Measurements from ENCODE around the gene INS. TPM values are rescaled to one million over a fixed set of nuclear protein-coding genes. Genes with fewer than 3 reads are reported as not detected.

INS gene
- total and polyA plus RNA-seq, 2 donors, result 0.30 TPM; not detected in 1

DNA sequence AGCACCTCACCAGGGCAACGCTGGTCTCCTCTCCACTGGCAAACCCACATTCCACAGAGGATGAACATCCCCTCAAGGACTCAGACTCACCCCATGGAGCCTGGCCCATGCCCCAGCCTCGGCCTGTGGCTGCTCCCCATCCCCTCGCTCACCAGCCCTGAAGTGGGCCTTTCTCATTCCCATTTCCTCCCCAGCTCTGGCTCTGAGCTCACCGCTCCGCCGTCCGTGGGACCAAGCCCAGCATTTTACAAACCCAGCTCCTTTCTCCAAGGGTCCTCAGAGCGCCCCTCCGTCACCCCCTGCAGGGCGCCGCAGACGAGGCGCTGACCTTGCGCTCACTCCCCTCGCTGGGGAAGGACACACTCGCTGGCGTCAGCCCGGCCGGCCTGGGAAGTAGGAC, 15.0 kb downstream of the INS start:
- no peaks in the 10 kb centered on the region for H3K4me1 ChIP-seq (ENCODE audit: insufficient read depth)
- 55% methylated on average over 19 of the region's 19 CpGs for WGBS
- no peak overlapping the region for H3K27ac ChIP-seq (ENCODE audit: low read depth)
- no peak for DNase-seq (ENCODE audit: extremely low spot score)
- no peak overlapping the region for H3K4me3 ChIP-seq (ENCODE audit: low read depth, low read length)
- no peaks in the 10 kb centered on the region for H3K36me3 ChIP-seq (ENCODE audit: insufficient read depth)

- DNase-seq (ENCODE audit: extremely low spot score), result no peak
Measured at GRCh38 chr11:2144544-2145248, 16.3 kb downstream of the INS start.

DNA sequence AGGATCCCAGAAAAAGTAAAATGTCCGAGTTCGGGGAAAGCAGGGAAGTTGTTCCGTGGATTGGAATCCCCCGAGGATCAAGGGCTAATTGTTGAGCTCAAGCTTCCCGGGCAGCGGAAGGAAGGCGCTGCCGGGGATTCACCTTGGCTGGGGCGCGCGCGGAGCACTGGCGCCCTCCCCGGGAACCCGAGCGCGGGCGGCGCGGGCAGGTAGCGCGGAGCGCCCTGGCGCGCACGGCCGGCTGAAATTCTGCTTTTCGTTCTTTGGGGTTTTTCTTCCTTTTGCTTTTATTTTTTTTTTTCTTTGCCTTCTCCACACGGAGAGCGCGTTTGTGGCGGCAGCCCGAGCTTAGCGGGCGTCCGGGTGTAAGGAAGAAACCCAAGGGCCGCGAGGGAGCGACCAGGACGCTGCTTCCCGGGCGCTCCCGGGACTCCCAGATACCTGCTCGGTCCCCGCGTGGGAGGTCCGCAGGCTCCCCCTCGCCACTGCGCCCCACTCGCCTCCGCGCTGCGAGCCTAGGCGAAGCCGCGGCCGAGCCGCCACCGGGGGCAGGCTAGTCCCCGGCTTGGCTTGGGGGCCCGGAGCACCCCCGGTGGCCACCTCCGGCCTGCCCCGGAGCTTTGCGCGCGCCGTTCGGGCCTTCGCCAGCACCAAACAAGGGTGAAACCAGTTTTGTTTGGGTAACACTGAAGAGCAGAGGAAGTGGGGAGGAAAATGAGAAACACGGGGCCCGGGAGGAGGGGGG, 17.0 kb downstream of the INS start:
- H3K4me3 ChIP-seq (ENCODE audit: low read depth, low read length), result no peak overlapping the region
- WGBS, result 5% methylated on average over 72 of the region's 72 CpGs
- H3K27ac ChIP-seq (ENCODE audit: low read depth), result no peak overlapping the region
- no peaks in the 10 kb centered on the region for H3K36me3 ChIP-seq (ENCODE audit: insufficient read depth)
- no peak for DNase-seq (ENCODE audit: extremely low spot score)
- peaks cover 2% of the 10 kb centered on the region for H3K4me1 ChIP-seq (ENCODE audit: insufficient read depth)

More at GRCh38 chr11:2144544-2145248, 16.3 kb downstream of the INS start:
- Histone ChIP-seq H3K27ac (ENCODE audit: low read depth) (no peak overlapping the region), H3K4me1 (ENCODE audit: insufficient read depth) (peaks cover 2% of the 10 kb centered on the region), H3K36me3 (ENCODE audit: insufficient read depth) (no peaks in the 10 kb centered on the region), H3K4me3 (ENCODE audit: low read depth, low read length) (no peak overlapping the region)
- WGBS, result 23% methylated on average over 18 of the region's 18 CpGs

DNA sequence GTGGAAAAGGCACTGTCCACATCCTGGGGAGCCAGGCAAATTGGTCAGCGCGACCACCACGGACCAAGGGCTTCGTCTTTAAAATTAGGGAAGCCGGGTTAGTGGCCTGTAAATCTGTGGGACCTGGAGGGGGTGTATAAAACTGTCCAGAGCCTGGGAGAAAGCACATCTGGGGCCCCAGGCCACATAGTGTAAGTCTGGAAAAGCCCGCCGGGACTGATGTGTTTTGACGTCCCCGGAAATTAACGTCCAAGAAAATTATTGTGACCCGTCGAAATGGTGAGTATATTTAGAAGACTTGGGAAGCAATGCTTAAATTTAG, 17.6 kb downstream of the INS start:
- whole genome bisulfite sequencing, result 23% methylated on average over 12 of the region's 12 CpGs

DNA sequence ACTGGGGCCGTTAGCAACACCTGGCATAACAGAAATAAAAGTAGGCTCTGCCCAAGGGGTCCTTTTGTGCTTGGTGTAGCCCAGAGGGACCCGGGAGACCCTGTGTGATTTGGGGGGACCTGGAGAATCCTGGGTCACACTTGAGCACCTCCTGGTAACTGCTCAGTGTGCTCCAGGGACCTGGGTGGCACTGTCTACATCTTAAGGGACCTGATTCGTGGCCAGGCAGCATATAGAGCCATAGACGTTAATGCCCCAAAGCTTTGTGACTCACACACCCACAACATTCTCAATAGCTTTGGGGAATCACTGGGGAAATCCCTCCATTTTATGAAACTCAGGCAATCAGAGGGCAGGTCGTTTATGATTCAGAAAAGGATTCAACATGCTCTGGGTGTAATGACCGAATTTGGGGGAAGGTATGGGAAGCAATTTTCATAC, 18.2 kb downstream of the INS start:
- Histone ChIP-seq H3K36me3 (ENCODE audit: insufficient read depth) (no peaks in the 10 kb centered on the region), H3K4me3 (ENCODE audit: low read depth, low read length) (no peak overlapping the region), H3K27ac (ENCODE audit: low read depth) (no peak overlapping the region), H3K4me1 (ENCODE audit: insufficient read depth) (peaks cover 2% of the 10 kb centered on the region)
- 30% methylated on average over 6 of the region's 6 CpGs for WGBS
- DNase-seq (ENCODE audit: extremely low spot score), result no peak

More for the DNA sequence above, 17.6 kb downstream of the INS start:
- H3K27ac ChIP-seq (ENCODE audit: low read depth), result no peak overlapping the region
- no peak for DNase-seq (ENCODE audit: extremely low spot score)
- H3K4me1 ChIP-seq (ENCODE audit: insufficient read depth), result peaks cover 2% of the 10 kb centered on the region
- H3K4me3 ChIP-seq (ENCODE audit: low read depth, low read length), result no peak overlapping the region
- no peaks in the 10 kb centered on the region for H3K36me3 ChIP-seq (ENCODE audit: insufficient read depth)

- WGBS, result 30% methylated on average over 5 of the region's 5 CpGs
- Histone ChIP-seq H3K36me3 (ENCODE audit: insufficient read depth) (no peaks in the 10 kb centered on the region), H3K27ac (ENCODE audit: low read depth) (no peak overlapping the region), H3K4me1 (ENCODE audit: insufficient read depth) (peaks cover 2% of the 10 kb centered on the region), H3K4me3 (ENCODE audit: low read depth, low read length) (no peak overlapping the region)
- no peak for DNase-seq (ENCODE audit: extremely low spot score)
Measured at GRCh38 chr11:2142300-2142759, 18.7 kb downstream of the INS start.

DNA sequence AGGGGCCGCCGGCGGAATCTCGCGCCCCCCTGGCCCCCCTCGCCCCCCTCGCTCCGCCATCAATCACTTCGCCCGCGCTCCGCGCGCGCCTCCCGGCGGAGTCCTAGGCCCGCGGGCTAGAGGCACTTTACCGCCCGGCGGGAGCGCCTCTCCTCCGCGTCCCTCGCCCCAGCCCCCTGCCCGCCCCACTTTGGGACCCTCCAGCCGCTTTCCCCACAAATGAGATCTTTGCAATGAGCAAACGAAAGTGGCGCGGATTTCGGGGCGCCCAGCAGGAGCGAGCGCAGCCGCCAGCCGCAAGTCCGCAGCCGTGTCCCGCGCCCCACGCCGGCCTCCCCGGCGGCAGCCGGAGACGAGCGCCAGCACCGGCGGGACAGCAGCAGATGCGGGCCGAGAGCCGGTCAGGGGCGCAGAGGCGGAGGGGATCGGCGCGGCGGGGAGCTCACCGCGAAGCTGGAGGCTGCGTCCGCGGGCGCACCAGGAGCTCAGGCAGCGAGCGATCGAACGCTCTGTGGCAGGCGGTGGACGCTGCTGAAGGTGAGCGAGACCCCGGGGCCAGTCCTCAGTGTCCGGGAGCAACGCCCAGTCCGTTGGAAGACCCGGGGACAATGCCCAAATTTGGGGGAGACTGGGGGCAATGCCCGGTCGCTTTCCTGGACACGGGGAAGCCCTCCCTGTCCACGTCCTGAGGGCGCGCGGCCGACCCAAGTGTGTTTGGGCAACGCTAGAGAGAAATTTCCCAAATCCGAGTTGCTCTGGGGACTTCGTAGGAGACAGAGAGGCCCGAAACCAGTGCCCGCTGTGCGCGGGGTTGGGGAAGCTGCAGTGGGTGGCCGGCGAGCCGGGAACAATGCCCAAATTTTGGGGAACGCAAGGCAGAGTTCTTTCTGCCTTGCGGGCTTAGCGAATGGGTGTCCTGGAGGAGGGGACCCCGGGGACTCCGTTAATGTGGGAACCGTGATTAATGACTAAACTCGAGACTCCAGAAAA, 20.3 kb downstream of the INS start:
- Histone ChIP-seq H3K36me3 (ENCODE audit: insufficient read depth) (no peaks in the 10 kb centered on the region), H3K4me3 (ENCODE audit: low read depth, low read length) (peak overlapping the region; percentile 14), H3K27ac (ENCODE audit: low read depth) (no peak overlapping the region), H3K4me1 (ENCODE audit: insufficient read depth) (peaks cover 2% of the 10 kb centered on the region)
- 8% methylated on average over 102 of the region's 102 CpGs for WGBS
- no peak for DNase-seq (ENCODE audit: extremely low spot score)

GRCh38 chr11:2139621-2140337, 21.2 kb downstream of the INS start:
- H3K36me3 ChIP-seq (ENCODE audit: insufficient read depth), result no peaks in the 10 kb centered on the region
- peaks cover 2% of the 10 kb centered on the region for H3K4me1 ChIP-seq (ENCODE audit: insufficient read depth)
- DNase-seq (ENCODE audit: extremely low spot score), result no peak
- no peak overlapping the region for H3K27ac ChIP-seq (ENCODE audit: low read depth)
- 2% methylated on average over 57 of the region's 57 CpGs for WGBS
- H3K4me3 ChIP-seq (ENCODE audit: low read depth, low read length), result peak overlapping the region; percentile 48

GRCh38 chr11:2139123-2139521, 21.9 kb downstream of the INS start, which contains the start of gene IGF2:
Gene IGF2, minus strand, starts transcription at chr11:2139389. Its CDS starts 3,866 bp downstream, at chr11:2135523.
- under 1% methylated on average over 61 of the region's 62 CpGs for WGBS
- no peak for DNase-seq (ENCODE audit: extremely low spot score)
- Histone ChIP-seq H3K4me1 (ENCODE audit: insufficient read depth) (peaks cover 2% of the 10 kb centered on the region), H3K27ac (ENCODE audit: low read depth) (no peak within 1 kb of the TSS), H3K36me3 (ENCODE audit: insufficient read depth) (no peaks in the 10 kb centered on the region), H3K4me3 (ENCODE audit: low read depth, low read length) (peak within 1 kb of the TSS; percentile 48)

DNA sequence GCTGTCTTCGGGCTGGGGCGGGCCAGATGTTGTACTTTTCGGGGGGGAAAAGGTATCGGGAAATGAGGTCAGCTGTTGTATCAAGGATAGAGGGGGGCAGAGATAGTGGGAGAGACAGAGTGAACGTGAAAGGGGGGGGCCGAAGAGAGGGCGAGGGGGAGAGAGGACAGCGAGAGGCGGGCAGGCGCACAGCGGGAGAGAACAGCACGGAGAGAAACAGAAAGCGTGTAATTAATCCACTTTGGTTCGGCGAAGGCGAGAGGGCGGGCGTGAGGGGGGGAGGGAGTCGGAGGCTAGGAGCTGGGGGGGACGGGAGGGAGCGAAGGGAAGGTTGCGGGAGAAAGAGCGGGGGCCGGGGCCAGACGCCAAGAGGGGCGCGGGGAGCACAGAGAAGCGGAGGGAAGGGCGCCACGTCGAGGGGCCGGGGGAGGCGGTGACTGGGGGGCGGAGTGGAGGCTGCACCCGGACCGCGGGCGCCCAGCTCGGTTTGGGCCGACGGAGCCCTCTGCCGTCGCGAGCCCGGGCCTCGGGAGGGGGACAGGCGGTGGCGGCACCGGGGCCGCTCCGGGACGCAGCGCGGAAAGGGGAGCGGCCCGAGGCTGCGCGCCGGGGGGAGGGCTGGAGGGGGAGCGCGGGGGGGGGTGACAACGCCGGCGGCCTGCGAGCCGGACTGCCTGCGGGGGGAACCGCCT, 22.4 kb downstream of the INS start:
- Histone ChIP-seq H3K4me3 (ENCODE audit: low read depth, low read length) (peak overlapping the region; percentile 48), H3K36me3 (ENCODE audit: insufficient read depth) (no peaks in the 10 kb centered on the region), H3K4me1 (ENCODE audit: insufficient read depth) (peaks cover 2% of the 10 kb centered on the region), H3K27ac (ENCODE audit: low read depth) (no peak overlapping the region)
- under 1% methylated on average over 67 of the region's 68 CpGs for WGBS
- DNase-seq (ENCODE audit: extremely low spot score), result no peak

- Histone ChIP-seq H3K27ac (ENCODE audit: low read depth) (no peak overlapping the region), H3K4me1 (ENCODE audit: insufficient read depth) (peaks cover 2% of the 10 kb centered on the region), H3K4me3 (ENCODE audit: low read depth, low read length) (peak overlapping the region; percentile 48), H3K36me3 (ENCODE audit: insufficient read depth) (no peaks in the 10 kb centered on the region)
- WGBS, result 2% methylated on average over 40 of the region's 44 CpGs
- DNase-seq (ENCODE audit: extremely low spot score), result no peak
Measured at GRCh38 chr11:2138068-2138430, 23.0 kb downstream of the INS start.

DNA sequence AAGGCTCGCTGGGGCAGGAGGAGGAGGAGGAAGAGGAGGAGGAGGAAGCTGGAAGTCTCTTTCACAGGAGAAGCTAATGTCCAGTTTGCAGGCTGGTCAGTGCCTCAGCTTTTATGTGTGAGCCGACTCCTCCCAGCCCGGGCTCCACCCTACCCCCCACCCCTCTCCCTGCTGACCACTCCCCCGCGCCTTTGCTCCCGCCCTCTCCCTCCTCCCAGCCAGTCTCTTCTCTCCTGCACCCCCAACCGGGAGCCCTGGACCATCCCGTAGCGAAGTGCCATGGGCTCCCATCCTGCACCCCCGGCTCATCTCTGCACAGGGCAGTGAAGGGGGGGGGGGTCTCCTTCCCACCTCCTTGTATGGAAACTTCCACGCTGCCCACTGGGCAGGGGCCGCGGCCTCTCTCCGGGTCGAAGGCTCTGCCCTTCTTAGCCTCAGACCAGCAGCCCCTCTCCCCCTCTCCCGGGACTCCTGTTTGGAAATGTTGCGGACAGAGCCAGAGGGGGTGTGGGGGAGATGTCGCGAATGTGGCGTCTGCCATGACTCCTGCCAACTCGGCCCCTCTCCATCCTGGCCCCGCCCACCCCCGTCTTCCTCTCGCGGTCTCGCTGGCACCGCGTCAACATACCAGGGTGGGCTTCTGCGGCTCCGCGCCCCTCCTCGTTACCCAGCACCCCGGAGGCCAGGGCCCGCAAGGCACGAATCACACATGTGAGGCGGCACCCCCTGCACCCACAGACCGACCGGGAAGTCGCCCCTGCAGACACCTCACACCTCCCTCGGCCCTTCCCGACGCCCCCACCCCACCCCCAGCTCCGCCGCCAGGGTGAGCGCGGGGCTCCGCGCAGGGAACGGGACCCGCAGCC, 23.6 kb downstream of the INS start:
- Histone ChIP-seq H3K36me3 (ENCODE audit: insufficient read depth) (no peaks in the 10 kb centered on the region), H3K4me1 (ENCODE audit: insufficient read depth) (peaks cover 2% of the 10 kb centered on the region), H3K27ac (ENCODE audit: low read depth) (no peak overlapping the region), H3K4me3 (ENCODE audit: low read depth, low read length) (peak overlapping the region; percentile 48)
- 2% methylated on average over 50 of the region's 50 CpGs for WGBS
- DNase-seq (ENCODE audit: extremely low spot score), result peak; percentile 65
